ENCODE measurements around the gene ZNF516. TPM values are rescaled to one million over a fixed set of nuclear protein-coding genes. Genes with fewer than 3 reads are reported as not detected.

The ZNF516 gene
- total and polyA plus RNA-seq, 7 donors, result 2.4 to 20.6 (median 9.6) TPM

- Histone ChIP-seq H3K27me3 (ENCODE audit: insufficient read depth in 3 of 3, low read length in 2 of 3) (no peaks in the 10 kb centered on the region), H3K4me1 (no peaks in the 10 kb centered on the region), H3K4me3 (no peak overlapping the region), H3K27ac (no peak overlapping the region), H3K36me3 (ENCODE audit: insufficient read depth in 1 of 2, low read depth in 1 of 2) (peaks cover 2 to 63% of the 10 kb centered on the region in 2 donors), H3K9me3 (no peaks in the 10 kb centered on the region)
- WGBS, 3 donors, result 85 to 89% (median 88%) methylated on average over 7 of the region's 7 CpGs
- ATAC-seq, result no peak
- TF ChIP-seq CTCF (IDR thresholded peaks at IDR 0.05), result no peak
- DNase-seq, result no peak
- intact Hi-C loops (cut with DNase I), result no loop called here
Observed at GRCh38 chr18:76362676-76363075, 132.4 kb downstream of the ZNF516 start.

GRCh38 chr18:76361219-76361618, 133.8 kb downstream of the ZNF516 start:
- DNase-seq (no peak), ATAC-seq (no peak)
- no peak for TF ChIP-seq CTCF (IDR thresholded peaks at IDR 0.05)

GRCh38 chr18:76359909-76360308, 135.1 kb downstream of the ZNF516 start:
- ATAC-seq (no peak), DNase-seq (no peak)
- 95 to 96% (median 96%) methylated on average over 12 of the region's 12 CpGs for WGBS, 3 donors
- intact Hi-C loops (cut with DNase I), result no loop called here
- H3K27me3 ChIP-seq (ENCODE audit: insufficient read depth in 3 of 3, low read length in 2 of 3), result no peaks in the 10 kb centered on the region
- H3K4me3 ChIP-seq, result no peak overlapping the region
- H3K4me1 ChIP-seq, result no peaks in the 10 kb centered on the region
- TF ChIP-seq CTCF (IDR thresholded peaks at IDR 0.05), result no peak
- H3K36me3 ChIP-seq (ENCODE audit: insufficient read depth in 1 of 2, low read depth in 1 of 2), result peaks cover 4 to 74% of the 10 kb centered on the region in 2 donors
- H3K27ac ChIP-seq, result no peak overlapping the region
- no peaks in the 10 kb centered on the region for H3K9me3 ChIP-seq

More at GRCh38 chr18:76361219-76361618, 133.8 kb downstream of the ZNF516 start:
- no peak overlapping the region for H3K27ac ChIP-seq
- no peaks in the 10 kb centered on the region for H3K9me3 ChIP-seq
- no peaks in the 10 kb centered on the region for H3K4me1 ChIP-seq
- no peaks in the 10 kb centered on the region for H3K27me3 ChIP-seq (ENCODE audit: insufficient read depth in 3 of 3, low read length in 2 of 3)
- peaks cover 4 to 74% of the 10 kb centered on the region in 2 donors for H3K36me3 ChIP-seq (ENCODE audit: insufficient read depth in 1 of 2, low read depth in 1 of 2)
- 95 to 96% (median 95%) methylated on average over 8 of the region's 8 CpGs for WGBS, 3 donors
- H3K4me3 ChIP-seq, result no peak overlapping the region
- intact Hi-C loops (cut with DNase I), result no loop called here

DNA sequence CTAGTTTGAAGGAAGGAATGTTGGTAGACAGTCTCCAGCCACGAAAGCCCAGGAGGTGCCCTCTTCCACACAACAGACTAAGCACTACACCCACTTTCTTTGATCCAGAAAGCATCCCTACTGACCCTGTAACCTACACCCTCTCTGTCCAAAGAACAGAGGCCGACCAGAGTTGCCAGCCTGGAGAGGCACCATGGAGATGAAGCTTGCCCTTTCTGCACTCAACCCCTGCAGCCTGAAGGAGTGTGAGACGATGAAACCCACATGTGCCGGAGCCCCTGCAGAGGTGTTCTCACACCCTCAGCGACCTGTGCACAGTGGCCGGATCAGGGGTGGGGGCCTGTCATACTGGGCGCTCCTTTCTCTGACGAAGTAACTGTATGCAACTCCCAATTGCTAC, 136.3 kb downstream of the ZNF516 start:
- no peak for DNase-seq
- no peak for TF ChIP-seq CTCF (IDR thresholded peaks at IDR 0.05)
- no peak for ATAC-seq
- intact Hi-C loops (cut with DNase I), result no loop called here
- Histone ChIP-seq H3K9me3 (no peaks in the 10 kb centered on the region), H3K36me3 (ENCODE audit: insufficient read depth in 1 of 2, low read depth in 1 of 2) (peaks cover 4 to 69% of the 10 kb centered on the region in 2 donors), H3K27me3 (ENCODE audit: insufficient read depth in 3 of 3, low read length in 2 of 3) (no peaks in the 10 kb centered on the region), H3K4me1 (no peaks in the 10 kb centered on the region), H3K27ac (no peak overlapping the region), H3K4me3 (no peak overlapping the region)
- WGBS, 3 donors, result 86 to 88% (median 88%) methylated on average over 8 of the region's 8 CpGs

- no peak for TF ChIP-seq CTCF (IDR thresholded peaks at IDR 0.05)
- intact Hi-C loops (cut with DNase I), result no loop called here
- WGBS, 3 donors, result 66 to 79% (median 71%) methylated on average over 12 of the region's 12 CpGs
Observed at GRCh38 chr18:76357585-76358260, 137.3 kb downstream of the ZNF516 start.

More at GRCh38 chr18:76357585-76358260, 137.3 kb downstream of the ZNF516 start:
- peaks cover 4 to 58% of the 10 kb centered on the region in 2 donors for H3K36me3 ChIP-seq (ENCODE audit: insufficient read depth in 1 of 2, low read depth in 1 of 2)
- no peak overlapping the region for H3K27ac ChIP-seq
- no peaks in the 10 kb centered on the region for H3K27me3 ChIP-seq (ENCODE audit: insufficient read depth in 3 of 3, low read length in 2 of 3)
- no peak for ATAC-seq
- DNase-seq, result no peak
- no peaks in the 10 kb centered on the region for H3K4me1 ChIP-seq
- no peaks in the 10 kb centered on the region for H3K9me3 ChIP-seq
- H3K4me3 ChIP-seq, result no peak overlapping the region

All from psoas muscle (tissue), 8 donors.